Osteoblast (primary cell): ENCODE data around the gene BPIFB4. TPM values are rescaled to one million over a fixed set of nuclear protein-coding genes. Genes with fewer than 3 reads are reported as not detected.

ENCODE experiments used
- DNase-seq: peaks from one replicate; pipeline ENCODE4 v3.0.0; 2011; ENCODE audit warnings: low spot score, mixed read lengths; ENCODE audit not compliant: insufficient read length; ENCODE audit errors: missing footprints
- H2AFZ ChIP-seq: 2 replicates; pipeline ENCODE4 v1.6.0; 2011; ENCODE audit warnings: mild to moderate bottlenecking, low read length
- H3K27ac ChIP-seq: 2 replicates; pipeline ENCODE4 v1.5.1; 2011; ENCODE audit warnings: mild to moderate bottlenecking, low read depth, low read length, moderate library complexity
- H3K27me3 ChIP-seq: 2 replicates; pipeline ENCODE4 v1.6.0; 2012; ENCODE audit warnings: mild to moderate bottlenecking, control low read depth, inconsistent platforms, low read length, moderate library complexity; ENCODE audit not compliant: insufficient read depth
- H3K36me3 ChIP-seq: 2 replicates; pipeline ENCODE4 v1.5.1; 2011; ENCODE audit warnings: mild to moderate bottlenecking, low read length, control low read depth, moderate library complexity; ENCODE audit not compliant: insufficient read depth
- H3K4me1 ChIP-seq: 2 replicates; pipeline ENCODE4 v1.5.1; 2011; ENCODE audit warnings: mild to moderate bottlenecking, low read length, control low read depth, moderate library complexity; ENCODE audit not compliant: insufficient read depth
- H3K4me2 ChIP-seq: 2 replicates; pipeline ENCODE4 v1.6.0; 2011; ENCODE audit warnings: mild to moderate bottlenecking, low read length; ENCODE audit not compliant: insufficient read depth
- H3K4me3 ChIP-seq: fragments of 200-600 bp; sonication (generic); 3 replicates; pipeline ENCODE4 v1.5.1; 2012; ENCODE audit warnings: mild to moderate bottlenecking, low read length, inconsistent platforms; ENCODE audit not compliant: insufficient read depth
- H3K79me2 ChIP-seq: 2 replicates; pipeline ENCODE4 v1.6.0; 2012; ENCODE audit warnings: mild to moderate bottlenecking, low read length, control low read depth, inconsistent platforms; ENCODE audit not compliant: insufficient read depth
- H3K9me3 ChIP-seq: 2 replicates; pipeline ENCODE4 v1.5.1; 2011; ENCODE audit warnings: low read depth, low read length, control low read depth
- H4K20me1 ChIP-seq: 2 replicates; pipeline ENCODE4 v1.6.0; 2012; ENCODE audit warnings: mild to moderate bottlenecking, low read length, control low read depth; ENCODE audit not compliant: insufficient read depth
- total RNA-seq: library from RNA; depleted of rRNA; stranded (reverse); fragments of >200 nt; gene quantifications from 2 replicates; pipeline ENCODE4 v1.2.3, GENCODE V29; 2012
- TF ChIP-seq, protein P1 (sequence below): IDR thresholded peaks from 2 replicates; pipeline ENCODE4 v1.5.1; 2011; ENCODE audit warnings: mild to moderate bottlenecking, low read depth, low read length, moderate library complexity; ENCODE audit errors: extremely low read depth

BPIFB4 gene
- total RNA-seq, 1 donor = not detected

DNA sequence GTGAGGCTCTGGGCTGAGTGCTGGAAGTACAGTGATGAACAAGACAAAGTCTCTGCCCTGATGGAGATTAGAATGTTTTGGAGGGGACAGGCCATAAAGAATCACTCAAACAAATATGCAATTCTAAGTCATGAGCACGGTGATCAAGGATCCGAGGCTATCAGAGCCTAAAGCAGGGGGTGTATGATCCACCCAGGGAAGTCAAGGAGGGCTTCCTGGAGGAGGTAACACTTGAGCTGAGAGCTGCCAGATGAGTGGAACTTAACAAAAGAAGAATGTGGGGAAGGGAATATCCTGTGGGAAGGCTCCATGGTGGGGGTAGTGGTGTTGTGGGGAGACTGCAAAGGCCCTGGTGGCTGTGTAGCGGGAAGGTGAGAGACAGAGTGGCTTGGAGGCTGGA, 12.2 kb downstream of the BPIFB4 start:
- no peak for DNase-seq
- Histone ChIP-seq H2AFZ (no peak overlapping the region), H3K36me3 (no peaks in the 10 kb centered on the region), H3K9me3 (no peaks in the 10 kb centered on the region), H3K4me3 (no peak overlapping the region), H3K27me3 (no peaks in the 10 kb centered on the region), H3K4me2 (no peak overlapping the region), H3K4me1 (no peaks in the 10 kb centered on the region), H3K79me2 (no peaks in the 10 kb centered on the region), H4K20me1 (no peaks in the 10 kb centered on the region), H3K27ac (no peak overlapping the region)
- TF ChIP-seq, protein P1, sequence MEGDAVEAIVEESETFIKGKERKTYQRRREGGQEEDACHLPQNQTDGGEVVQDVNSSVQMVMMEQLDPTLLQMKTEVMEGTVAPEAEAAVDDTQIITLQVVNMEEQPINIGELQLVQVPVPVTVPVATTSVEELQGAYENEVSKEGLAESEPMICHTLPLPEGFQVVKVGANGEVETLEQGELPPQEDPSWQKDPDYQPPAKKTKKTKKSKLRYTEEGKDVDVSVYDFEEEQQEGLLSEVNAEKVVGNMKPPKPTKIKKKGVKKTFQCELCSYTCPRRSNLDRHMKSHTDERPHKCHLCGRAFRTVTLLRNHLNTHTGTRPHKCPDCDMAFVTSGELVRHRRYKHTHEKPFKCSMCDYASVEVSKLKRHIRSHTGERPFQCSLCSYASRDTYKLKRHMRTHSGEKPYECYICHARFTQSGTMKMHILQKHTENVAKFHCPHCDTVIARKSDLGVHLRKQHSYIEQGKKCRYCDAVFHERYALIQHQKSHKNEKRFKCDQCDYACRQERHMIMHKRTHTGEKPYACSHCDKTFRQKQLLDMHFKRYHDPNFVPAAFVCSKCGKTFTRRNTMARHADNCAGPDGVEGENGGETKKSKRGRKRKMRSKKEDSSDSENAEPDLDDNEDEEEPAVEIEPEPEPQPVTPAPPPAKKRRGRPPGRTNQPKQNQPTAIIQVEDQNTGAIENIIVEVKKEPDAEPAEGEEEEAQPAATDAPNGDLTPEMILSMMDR = no peak

DNA sequence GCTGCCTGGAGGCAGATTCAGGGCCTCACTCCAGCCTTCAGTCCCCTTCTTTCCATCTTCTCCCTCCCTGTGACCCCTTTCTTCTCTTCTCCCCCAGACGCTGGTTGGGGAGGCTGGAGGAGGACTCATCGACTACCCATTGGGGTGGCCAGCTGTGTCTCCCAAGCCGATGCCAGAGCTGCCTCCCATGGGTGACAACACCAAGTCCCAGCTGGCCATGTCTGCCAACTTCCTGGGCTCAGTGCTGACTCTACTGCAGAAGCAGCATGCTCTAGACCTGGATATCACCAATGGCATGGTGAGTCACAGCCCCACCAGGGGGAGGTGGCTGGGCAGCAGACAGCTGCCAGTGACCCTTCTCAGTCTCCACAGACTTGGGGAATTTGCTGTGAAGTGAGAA, 12.9 kb downstream of the BPIFB4 start:
- no peaks in the 10 kb centered on the region for H3K27me3 ChIP-seq
- H4K20me1 ChIP-seq = no peaks in the 10 kb centered on the region
- TF ChIP-seq, protein P1 = no peak
- no peaks in the 10 kb centered on the region for H3K79me2 ChIP-seq
- H3K4me3 ChIP-seq = no peak overlapping the region
- H3K4me1 ChIP-seq = no peaks in the 10 kb centered on the region
- H3K36me3 ChIP-seq = no peaks in the 10 kb centered on the region
- H3K4me2 ChIP-seq = no peak overlapping the region
- no peaks in the 10 kb centered on the region for H3K9me3 ChIP-seq
- H2AFZ ChIP-seq = no peak overlapping the region
- no peak overlapping the region for H3K27ac ChIP-seq
- no peak for DNase-seq

DNA sequence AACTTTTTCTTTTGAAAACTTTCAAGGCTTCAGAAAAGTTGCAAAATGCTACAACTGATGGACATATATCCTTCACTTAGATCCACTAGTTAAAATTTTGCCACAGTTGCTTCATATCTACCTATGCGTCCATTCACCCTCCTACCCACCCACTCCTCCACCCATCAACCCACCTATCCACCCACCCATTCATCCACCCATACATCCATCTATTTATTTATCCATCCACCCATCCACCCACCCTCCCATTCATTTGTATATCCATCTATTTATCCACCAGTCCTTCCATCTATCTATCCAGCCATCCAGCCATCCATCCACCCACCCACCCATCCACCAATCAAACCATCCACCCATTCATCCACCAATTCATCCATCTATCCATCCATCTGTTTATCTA, 13.6 kb downstream of the BPIFB4 start:
- H3K79me2 ChIP-seq = no peaks in the 10 kb centered on the region
- H3K4me2 ChIP-seq = no peak overlapping the region
- no peaks in the 10 kb centered on the region for H4K20me1 ChIP-seq
- no peaks in the 10 kb centered on the region for H3K9me3 ChIP-seq
- no peaks in the 10 kb centered on the region for H3K36me3 ChIP-seq
- DNase-seq = no peak
- no peak overlapping the region for H3K4me3 ChIP-seq
- TF ChIP-seq, protein P1 = no peak
- no peak overlapping the region for H2AFZ ChIP-seq
- no peaks in the 10 kb centered on the region for H3K27me3 ChIP-seq
- no peak overlapping the region for H3K27ac ChIP-seq
- H3K4me1 ChIP-seq = no peaks in the 10 kb centered on the region

DNA sequence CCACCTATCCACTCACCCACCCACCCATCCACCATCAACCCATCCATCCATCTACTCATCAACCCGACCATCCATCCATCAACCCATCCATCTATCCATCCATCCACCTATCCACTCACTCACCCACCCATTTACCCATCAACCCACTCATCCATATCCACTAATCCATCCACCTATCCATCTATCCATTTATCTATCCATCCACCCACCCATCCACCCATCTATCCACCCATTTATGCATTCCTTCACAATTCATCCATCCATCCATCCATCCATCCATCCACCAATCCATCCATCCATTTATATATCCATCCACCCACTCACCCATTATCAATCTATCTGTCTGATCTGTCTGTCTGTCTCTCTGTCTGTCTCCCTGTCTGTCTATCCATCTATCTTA, 14.1 kb downstream of the BPIFB4 start:
- H3K36me3 ChIP-seq = no peaks in the 10 kb centered on the region
- H3K79me2 ChIP-seq = no peaks in the 10 kb centered on the region
- DNase-seq = no peak
- TF ChIP-seq, protein P1 = no peak
- H3K27ac ChIP-seq = no peak overlapping the region
- H4K20me1 ChIP-seq = no peaks in the 10 kb centered on the region
- H3K9me3 ChIP-seq = no peaks in the 10 kb centered on the region
- no peaks in the 10 kb centered on the region for H3K4me1 ChIP-seq
- H3K27me3 ChIP-seq = no peaks in the 10 kb centered on the region
- H3K4me2 ChIP-seq = no peak overlapping the region
- H2AFZ ChIP-seq = no peak overlapping the region
- no peak overlapping the region for H3K4me3 ChIP-seq
